AG09319 (cell line): ENCODE data around the gene PLGRKT.
"Not testable (repeated sequence)": the region's sequence is repeated elsewhere in the genome, so short reads cannot be mapped to it uniquely, and the experiment has no call there.

Experiments
- DNase-seq: peaks from one replicate; pipeline ENCODE4 v3.0.0-alpha.2; 2010; ENCODE audit warnings: low read depth; ENCODE audit errors: extremely low read depth
- CTCF ChIP-seq: IDR thresholded peaks from 2 replicates; pipeline ENCODE4 v1.5.1; 2011; ENCODE audit warnings: low read depth, mild to moderate bottlenecking, inconsistent platforms, low read length, moderate library complexity

PLGRKT gene

GRCh38 chr9:5436441-5436840 is 1.3 kb downstream of the PLGRKT start:
- no peak for DNase-seq
- no peak for TF ChIP-seq CTCF

GRCh38 chr9:5435912-5436311 is 1.8 kb downstream of the PLGRKT start:
- no peak for DNase-seq

GRCh38 chr9:5433841-5434810 is 3.6 kb downstream of the PLGRKT start:
- not testable (repeated sequence) for DNase-seq

More at GRCh38 chr9:5435912-5436311, 1.8 kb downstream of the PLGRKT start:
- no peak for TF ChIP-seq CTCF

- not testable (repeated sequence) for DNase-seq
These were observed 4.4 kb downstream of the PLGRKT start for GRCh38 chr9:5433328-5433727.

GRCh38 chr9:5432890-5433289 is 4.8 kb downstream of the PLGRKT start:
- not testable (repeated sequence) for DNase-seq

GRCh38 chr9:5430912-5431311 is 6.8 kb downstream of the PLGRKT start:
- no peak for DNase-seq
- no peak for TF ChIP-seq CTCF

GRCh38 chr9:5429873-5430564 is 7.7 kb downstream of the PLGRKT start:
- no peak for TF ChIP-seq CTCF
- no peak for DNase-seq

GRCh38 chr9:5428794-5429528 is 8.8 kb downstream of the PLGRKT start:
- DNase-seq: no peak
- TF ChIP-seq CTCF: no peak
